Endothelial cell of umbilical vein (primary cell): ENCODE results near the gene RNASEH2B. TPM values are rescaled to one million over a fixed set of nuclear protein-coding genes. Genes with fewer than 3 reads are reported as not detected.

ENCODE experiments used
- BruUV-seq: library from RNA; stranded (reverse); fragments of 400-500 nt; replicated peaks from 2 replicates; lab custom pipeline; 2021; lab: Mats Ljungman, UMichigan
- CTCF ChIA-PET: fragments of 300-600, 350-600 bp; sonication (Branson Sonifier 250); formaldehyde crosslinking; loops from one replicate; lab custom pipeline; 2021; ENCODE audit warnings: antibody characterized with exemption, inconsistent platforms; lab: Charles Lee
- POLR2A ChIA-PET: fragments of 300-600, 350-600 bp; sonication (Branson Sonifier 250); formaldehyde crosslinking; loops from one replicate; lab custom pipeline; 2021; ENCODE audit warnings: antibody characterized with exemption, inconsistent platforms; lab: Charles Lee
- DNase-seq: peaks from one replicate; pipeline ENCODE4 v3.0.0-alpha.2; 2011; ENCODE audit warnings: low read depth, low spot score
- FAIRE-seq: peaks from 2 replicates; lab custom pipeline; 2011; peaks lifted over from hg19 to GRCh38; lab: Jason Lieb, UNC
- H2AFZ ChIP-seq: 2 replicates; pipeline ENCODE4 v1.6.0; 2012; ENCODE audit warnings: low read depth, low read length, control low read depth, inconsistent platforms
- H3K27ac ChIP-seq: 2 replicates; pipeline ENCODE4 v1.5.1; 2011; ENCODE audit warnings: low read depth, mild to moderate bottlenecking, control low read depth, low read length, moderate library complexity; ENCODE audit not compliant: insufficient read depth
- H3K27me3 ChIP-seq, 2 experiments: 2 replicates each; pipeline versions ENCODE4 v1.6.0 to v1.6.1; 2011; ENCODE audit warnings: low read length in 2 of 2, mixed read lengths in 1 of 2; ENCODE audit not compliant: control insufficient read depth in 2 of 2, insufficient read depth in 2 of 2
- H3K36me3 ChIP-seq, 2 experiments: 2 replicates in 1 of 2; 3 replicates in 1 of 2; pipeline ENCODE4 v1.5.1; 2011; ENCODE audit warnings: low read length in 2 of 2, mild to moderate bottlenecking in 1 of 2, moderate library complexity in 1 of 2; ENCODE audit not compliant: control insufficient read depth in 2 of 2, insufficient read depth in 2 of 2; ENCODE audit errors: extremely low read depth in 1 of 2
- H3K4me1 ChIP-seq: 3 replicates; pipeline ENCODE4 v1.5.1; 2011; ENCODE audit warnings: mild to moderate bottlenecking, low read length; ENCODE audit not compliant: control insufficient read depth, insufficient read depth; ENCODE audit errors: extremely low read depth
- H3K4me2 ChIP-seq: 2 replicates; pipeline ENCODE4 v1.6.1; 2011; ENCODE audit warnings: low read length, control low read depth, mixed read lengths; ENCODE audit not compliant: insufficient read depth
- H3K4me3 ChIP-seq, 3 experiments: fragments of 200-600 bp in 1 of 3; sonication (generic), shearing (Covaris generic) in 1 of 3; replicated peaks in 1 of 3; 2 replicates each; pipeline ENCODE4 v1.5.1; 2011 to 2016; ENCODE audit warnings: control low read depth in 3 of 3, low read length in 3 of 3, mild to moderate bottlenecking in 2 of 3, inconsistent platforms in 1 of 3, low read depth in 1 of 3, moderate library complexity in 1 of 3; ENCODE audit not compliant: insufficient read depth in 1 of 3
- H3K79me2 ChIP-seq: 2 replicates; pipeline ENCODE4 v1.6.0; 2012; ENCODE audit warnings: low read length, inconsistent platforms; ENCODE audit not compliant: control insufficient read depth, insufficient read depth
- H3K9ac ChIP-seq: replicated peaks from 2 replicates; pipeline ENCODE3; 2011; ENCODE audit warnings: low read length, control low read depth; ENCODE audit not compliant: insufficient read depth; ENCODE audit errors: extremely low read depth
- H3K9me1 ChIP-seq: replicated peaks from 3 replicates; pipeline ENCODE4 v1.6.0; 2011; ENCODE audit warnings: mild to moderate bottlenecking, low read length; ENCODE audit not compliant: control insufficient read depth, insufficient read depth; ENCODE audit errors: extremely low read depth
- H3K9me3 ChIP-seq: replicated peaks from 2 replicates; pipeline ENCODE4 v1.5.1; 2012; ENCODE audit warnings: low read length, inconsistent platforms; ENCODE audit not compliant: control insufficient read depth, insufficient read depth
- H4K20me1 ChIP-seq: replicated peaks from 2 replicates; pipeline ENCODE3; 2011; ENCODE audit warnings: mild to moderate bottlenecking, low read length; ENCODE audit not compliant: control insufficient read depth, insufficient read depth; ENCODE audit errors: extremely low read depth
- CTCF ChIP-seq, 2 donors: IDR thresholded peaks; 1 replicate in 1 of 2; 2 replicates in 1 of 2; pipeline ENCODE4 v1.5.1; 2011; ENCODE audit warnings: low read length in 2 of 2, mild to moderate bottlenecking in 2 of 2, moderate library complexity in 2 of 2, control low read depth in 1 of 2, inconsistent platforms in 1 of 2, low read depth in 1 of 2; ENCODE audit not compliant: insufficient read depth in 1 of 2; ENCODE audit errors: extremely low read depth in 1 of 2
- EZH2 ChIP-seq: IDR thresholded peaks from 2 replicates; pipeline ENCODE4 v1.6.1; 2012; ENCODE audit warnings: borderline replicate concordance, low read depth, mild to moderate bottlenecking, moderate library complexity, low read length, inconsistent platforms; ENCODE audit not compliant: severe bottlenecking
- FOS ChIP-seq: IDR thresholded peaks from 2 replicates; pipeline ENCODE4 v1.6.1; 2011; ENCODE audit warnings: mild to moderate bottlenecking, low read length, moderate library complexity, borderline replicate concordance; ENCODE audit not compliant: insufficient read depth
- GATA2 ChIP-seq: IDR thresholded peaks from 2 replicates; pipeline ENCODE4 v1.7.0; 2011; ENCODE audit warnings: low read depth, mild to moderate bottlenecking, moderate library complexity, mixed read lengths, low read length; ENCODE audit not compliant: insufficient read length, insufficient read depth
- JUN ChIP-seq: IDR thresholded peaks from 2 replicates; pipeline ENCODE4 v1.6.1; 2011; ENCODE audit warnings: borderline replicate concordance, low read depth; ENCODE audit not compliant: insufficient read length, insufficient read depth
- MYC ChIP-seq: IDR thresholded peaks from one replicate; pipeline ENCODE4 v1.6.1; 2011; ENCODE audit warnings: mild to moderate bottlenecking, low read depth, low read length
- POLR2A ChIP-seq: IDR thresholded peaks from 2 replicates; pipeline ENCODE4 v1.6.1; 2012; ENCODE audit warnings: low read depth, mild to moderate bottlenecking, control low read depth, low read length
- POLR2AphosphoS5 ChIP-seq: IDR thresholded peaks from 2 replicates; pipeline ENCODE4 v1.6.1; 2012; ENCODE audit warnings: low read depth, mild to moderate bottlenecking, control low read depth, low read length, moderate library complexity; ENCODE audit not compliant: insufficient read depth
- dilution Hi-C: fragments of 300-500 bp; cut with MboI; formaldehyde crosslinking; loops from one replicate; pipeline ENCODE4 v1.15.0; 2019; ENCODE audit warnings: low sequenced_read_pairs; ENCODE audit not compliant: extremely low pct_ligation_motif_present
- intact Hi-C: fragments of 100-400 bp; cut with micrococcal nuclease; formaldehyde crosslinking; loops from one replicate; pipeline ENCODE4 v1.10.0; 2022
- polyA plus RNA-seq, 4 experiments: library from polyadenylated mRNA; depleted of rRNA in 3 of 4; stranded (reverse) in 3 of 4; unstranded in 1 of 4; fragments of >200 nt; gene quantifications; 2 replicates each; pipeline versions ENCODE4 v1.2.1 to v1.2.3, GENCODE V29; 2011 to 2012; ENCODE audit warnings: missing spikeins in 1 of 4
- total RNA-seq: library from RNA; stranded (reverse); gene quantifications from 2 replicates; pipeline ENCODE4 v1.2.3, GENCODE V29; 2021
- TF ChIP-seq, protein P1 (sequence below): IDR thresholded peaks from 2 replicates; pipeline ENCODE4 v1.6.1; 2011; ENCODE audit not compliant: insufficient read depth, insufficient read length

Gene RNASEH2B
- total and polyA plus RNA-seq, 2 donors (not counting 3 experiments of a cell fraction or from before 2014, with no cell fraction given), result 8.9 to 25.1 TPM

GRCh38 chr13:50883728-50884127, 25.9 kb upstream of the RNASEH2B start:
- TF ChIP-seq GATA2, result no peak
- no peak for TF ChIP-seq EZH2
- TF ChIP-seq POLR2AphosphoS5, result no peak
- TF ChIP-seq JUN, result no peak
- no peak for TF ChIP-seq POLR2A
- TF ChIP-seq FOS, result no peak
- TF ChIP-seq, protein P1, sequence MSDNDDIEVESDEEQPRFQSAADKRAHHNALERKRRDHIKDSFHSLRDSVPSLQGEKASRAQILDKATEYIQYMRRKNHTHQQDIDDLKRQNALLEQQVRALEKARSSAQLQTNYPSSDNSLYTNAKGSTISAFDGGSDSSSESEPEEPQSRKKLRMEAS, result no peak
- no peak for TF ChIP-seq CTCF (IDR thresholded peaks at IDR 0.05; ENCODE audit: extremely low read depth in 1 of 2, insufficient read depth in 1 of 2, low read depth in 1 of 2, low read length in 2 of 2)
- no peak for TF ChIP-seq MYC
- Histone ChIP-seq H3K79me2 (no peaks in the 10 kb centered on the region), H3K27ac (no peak overlapping the region), H3K4me1 (no peaks in the 10 kb centered on the region), H3K4me3 (no peak overlapping the region), H3K36me3 (no peaks in the 10 kb centered on the region), H2AFZ (no peak overlapping the region), H3K9me3 (no peaks in the 10 kb centered on the region), H3K9ac (no peak overlapping the region), H3K27me3 (peaks cover 0 to 2% of the 10 kb centered on the region in 2 experiments), H3K9me1 (no peaks in the 10 kb centered on the region), H3K4me2 (no peak overlapping the region), H4K20me1 (no peaks in the 10 kb centered on the region)
- intact Hi-C loops (no loop called here), dilution Hi-C loops (no loop called here)
- no TSS peak for BruUV-seq
- FAIRE-seq (no peak), DNase-seq (no peak)
- ChIA-PET CTCF (no interaction called here), POLR2A (no interaction called here)
